ENCODE results near the gene ZAP70. TPM values are rescaled to one million over a fixed set of nuclear protein-coding genes. Genes with fewer than 3 reads are reported as not detected.
"Not testable (repeated sequence)": the region's sequence is repeated elsewhere in the genome, so short reads cannot be mapped to it uniquely, and the experiment has no call there.

Gene ZAP70
- polyA plus RNA-seq = 1 to 10 TPM; 3.9 to 5.0 TPM

GRCh38 chr2:97713296-97714083 lies at the start of gene ZAP70:
Gene ZAP70 (plus strand): TSS chr2:97713576. CDS start chr2:97724037, 10,461 bp downstream.
- no peaks in the 10 kb centered on the region for H3K9me3 ChIP-seq (ENCODE audit: control insufficient read depth in 2 of 2, insufficient read depth in 1 of 2, low read depth in 1 of 2, low read length in 1 of 2)
- H3K4me3 ChIP-seq (ENCODE audit: low read depth in 1 of 2, low read length in 2 of 2) = peak within 1 kb of the TSS in 1 of 2 donors; percentile 22
- no peaks in the 10 kb centered on the region for H3K4me1 ChIP-seq (ENCODE audit: control insufficient read depth in 2 of 2, insufficient read depth in 2 of 2, low read length in 1 of 2)
- H3K27ac ChIP-seq (ENCODE audit: low read depth in 2 of 2, low read length in 1 of 2) = peak within 1 kb of the TSS; percentile 34 to 55
- WGBS, 2 donors = 72 to 74% methylated on average over 21 of the region's 21 CpGs
- H3K27me3 ChIP-seq (ENCODE audit: control insufficient read depth in 1 of 2, insufficient read depth in 2 of 2, low read length in 2 of 2) = no peaks in the 10 kb centered on the region
- H3K36me3 ChIP-seq (ENCODE audit: control insufficient read depth in 2 of 2, insufficient read depth in 2 of 2, low read length in 1 of 2) = no peaks in the 10 kb centered on the region

DNA sequence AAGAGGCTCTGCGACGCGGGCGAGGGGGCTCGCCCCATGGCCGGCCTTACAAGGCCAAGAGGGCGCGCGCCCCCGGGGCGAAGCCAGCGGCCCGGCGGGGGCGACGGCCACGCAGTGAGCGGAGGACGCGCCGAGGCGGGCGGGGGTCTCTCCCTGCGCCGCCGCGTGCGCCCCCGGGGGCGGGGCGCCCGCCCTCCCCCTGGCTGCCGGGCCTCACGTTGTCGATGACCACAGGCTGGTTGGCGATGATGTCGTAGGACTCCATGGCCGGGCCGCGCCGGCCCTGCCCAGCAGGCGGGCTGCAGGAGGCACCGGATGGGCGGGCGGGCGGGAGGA lies 49.8 kb upstream of the ZAP70 start:
- peak overlapping the region; percentile 97 to 98 for H3K27ac ChIP-seq (ENCODE audit: low read depth in 2 of 2, low read length in 1 of 2)
- H3K36me3 ChIP-seq (ENCODE audit: control insufficient read depth in 2 of 2, insufficient read depth in 2 of 2, low read length in 1 of 2) = peaks cover 0 to 10% of the 10 kb centered on the region in 2 donors
- H3K4me3 ChIP-seq (ENCODE audit: low read depth in 1 of 2, low read length in 2 of 2) = peak overlapping the region; percentile 67 to 72
- peaks cover 6 to 12% of the 10 kb centered on the region in 2 donors for H3K4me1 ChIP-seq (ENCODE audit: control insufficient read depth in 2 of 2, insufficient read depth in 2 of 2, low read length in 1 of 2)
- H3K9me3 ChIP-seq (ENCODE audit: control insufficient read depth in 2 of 2, insufficient read depth in 1 of 2, low read depth in 1 of 2, low read length in 1 of 2) = no peaks in the 10 kb centered on the region
- no peaks in the 10 kb centered on the region for H3K27me3 ChIP-seq (ENCODE audit: control insufficient read depth in 1 of 2, insufficient read depth in 2 of 2, low read length in 2 of 2)
- WGBS, 2 donors = 0 to 1% methylated on average over 10 to 46 of the region's 46 CpGs

DNA sequence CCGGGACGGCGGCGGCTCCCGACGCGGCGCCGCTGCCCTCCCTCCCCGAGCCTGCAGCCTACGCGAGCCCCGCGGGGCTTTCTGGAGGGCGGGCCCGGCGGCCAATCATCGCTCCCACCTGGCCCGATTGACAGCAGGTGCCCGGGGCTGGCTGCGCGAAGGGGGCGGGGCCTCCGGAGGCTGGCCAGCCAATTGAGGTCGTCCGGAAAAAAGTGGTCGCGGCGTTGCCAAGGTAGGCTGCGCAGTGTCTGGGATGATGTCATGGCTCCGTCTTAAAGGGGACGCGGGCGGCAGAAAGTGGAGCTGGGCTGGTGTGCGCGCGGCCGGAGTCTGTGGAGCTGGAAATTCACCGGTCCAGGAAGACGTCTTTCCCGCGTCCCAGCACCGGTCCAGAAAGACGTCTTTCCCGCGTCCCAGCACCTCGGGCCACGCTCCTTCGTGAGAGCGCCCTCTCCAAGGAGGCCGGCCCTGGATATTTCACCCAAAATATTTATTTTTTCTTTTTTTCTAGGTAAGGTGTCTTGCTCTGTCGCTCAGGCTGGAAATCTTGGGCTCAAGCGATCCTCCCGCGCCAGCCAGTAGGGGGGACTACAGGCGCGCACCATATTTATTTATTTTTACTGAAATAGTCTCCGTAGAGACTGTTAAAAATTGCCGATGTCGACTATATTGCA lies 49.3 kb upstream of the ZAP70 start, which contains the start of gene ACTR1B:
Gene ACTR1B (minus strand): TSS at position 83 of the 674 bp plus-strand sequence. CDS start 154 bp downstream, outside the sequence.
- peak within 1 kb of the TSS; percentile 67 to 72 for H3K4me3 ChIP-seq (ENCODE audit: low read depth in 1 of 2, low read length in 2 of 2)
- H3K9me3 ChIP-seq (ENCODE audit: control insufficient read depth in 2 of 2, insufficient read depth in 1 of 2, low read depth in 1 of 2, low read length in 1 of 2) = no peaks in the 10 kb centered on the region
- peaks cover 6 to 12% of the 10 kb centered on the region in 2 donors for H3K4me1 ChIP-seq (ENCODE audit: control insufficient read depth in 2 of 2, insufficient read depth in 2 of 2, low read length in 1 of 2)
- WGBS, 2 donors = 0 to 1% methylated on average over 45 to 60 of the region's 60 CpGs
- peaks cover 0 to 7% of the 10 kb centered on the region in 2 donors for H3K36me3 ChIP-seq (ENCODE audit: control insufficient read depth in 2 of 2, insufficient read depth in 2 of 2, low read length in 1 of 2)
- H3K27ac ChIP-seq (ENCODE audit: low read depth in 2 of 2, low read length in 1 of 2) = peak within 1 kb of the TSS; percentile 97 to 98
- H3K27me3 ChIP-seq (ENCODE audit: control insufficient read depth in 1 of 2, insufficient read depth in 2 of 2, low read length in 2 of 2) = no peaks in the 10 kb centered on the region

DNA sequence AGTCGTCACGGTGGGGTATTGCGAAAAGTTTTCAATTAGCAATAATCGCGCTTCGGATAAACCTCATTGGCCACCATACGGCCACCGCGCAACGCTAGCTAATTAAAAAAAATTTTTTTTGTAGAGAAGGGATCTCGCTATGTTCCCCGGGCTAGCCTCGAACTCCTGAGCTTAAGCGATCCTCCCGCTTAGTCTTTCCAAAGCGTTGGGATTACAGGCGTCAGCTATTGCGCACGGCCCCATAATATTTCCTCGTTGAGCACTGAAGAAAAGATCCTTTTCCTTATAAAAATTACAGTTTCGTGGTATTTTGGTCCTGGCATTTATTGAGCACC lies 48.8 kb upstream of the ZAP70 start:
- H3K36me3 ChIP-seq (ENCODE audit: control insufficient read depth in 2 of 2, insufficient read depth in 2 of 2, low read length in 1 of 2) = peaks cover 0 to 5% of the 10 kb centered on the region in 2 donors
- H3K4me1 ChIP-seq (ENCODE audit: control insufficient read depth in 2 of 2, insufficient read depth in 2 of 2, low read length in 1 of 2) = peaks cover 6 to 12% of the 10 kb centered on the region in 2 donors
- H3K27me3 ChIP-seq (ENCODE audit: control insufficient read depth in 1 of 2, insufficient read depth in 2 of 2, low read length in 2 of 2) = no peaks in the 10 kb centered on the region
- peak overlapping the region; percentile 97 to 98 for H3K27ac ChIP-seq (ENCODE audit: low read depth in 2 of 2, low read length in 1 of 2)
- peak overlapping the region; percentile 67 to 72 for H3K4me3 ChIP-seq (ENCODE audit: low read depth in 1 of 2, low read length in 2 of 2)
- WGBS, 2 donors = 6 to 7% methylated on average over 21 of the region's 21 CpGs
- H3K9me3 ChIP-seq (ENCODE audit: control insufficient read depth in 2 of 2, insufficient read depth in 1 of 2, low read depth in 1 of 2, low read length in 1 of 2) = no peaks in the 10 kb centered on the region

DNA sequence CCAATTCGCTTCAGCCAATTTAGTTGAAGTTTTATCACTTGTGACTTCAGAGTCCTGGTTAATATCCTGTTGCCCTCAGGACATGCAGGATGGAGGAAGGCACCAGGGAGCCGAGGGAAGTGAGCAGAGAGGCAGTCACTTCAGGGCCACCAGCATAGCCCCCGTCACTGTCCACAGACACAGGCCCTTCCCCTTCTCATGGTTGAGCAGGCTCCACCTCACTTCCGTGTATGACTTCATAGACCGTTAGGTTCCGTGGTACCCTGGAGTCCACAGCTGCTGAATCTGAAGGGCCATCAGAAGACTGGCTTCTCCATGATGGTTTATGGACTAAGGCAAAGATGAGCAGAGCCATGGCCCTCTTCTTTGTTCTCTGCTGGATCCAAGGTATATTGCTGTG lies 43.9 kb upstream of the ZAP70 start, which contains the start of gene C2orf92:
Gene C2orf92 (plus strand): TSS at position 266 of the 400 bp plus-strand sequence. CDS start 76 bp downstream, at position 342.
- H3K4me1 ChIP-seq (ENCODE audit: control insufficient read depth in 2 of 2, insufficient read depth in 2 of 2, low read length in 1 of 2) = no peaks in the 10 kb centered on the region
- WGBS, 2 donors = 90 to 93% methylated on average over 6 of the region's 6 CpGs

DNA sequence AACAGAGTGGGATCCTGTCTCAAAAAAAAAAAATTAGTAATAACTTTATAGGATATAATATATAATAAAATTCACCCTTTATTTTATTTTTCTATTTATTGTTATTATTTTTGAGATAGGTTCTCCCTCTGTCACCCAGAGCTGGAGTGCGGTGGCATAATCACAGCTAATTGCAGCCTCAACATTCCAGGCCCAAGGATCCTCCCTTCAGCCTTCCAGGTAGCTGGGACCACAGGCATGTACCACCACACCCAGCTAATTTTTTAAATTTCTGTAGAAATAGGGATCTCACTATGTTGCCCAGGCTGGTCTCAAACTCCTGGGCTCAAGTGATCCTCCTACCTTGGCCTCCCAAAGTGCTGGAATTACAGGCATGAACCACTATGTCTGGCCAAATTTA lies 42.9 kb upstream of the ZAP70 start:
- Histone ChIP-seq H3K27me3 (ENCODE audit: control insufficient read depth in 1 of 2, insufficient read depth in 2 of 2, low read length in 2 of 2) (no peaks in the 10 kb centered on the region), H3K27ac (ENCODE audit: low read depth in 2 of 2, low read length in 1 of 2) (no peak overlapping the region), H3K36me3 (ENCODE audit: control insufficient read depth in 2 of 2, insufficient read depth in 2 of 2, low read length in 1 of 2) (peaks cover 3 to 4% of the 10 kb centered on the region in 2 donors), H3K9me3 (ENCODE audit: control insufficient read depth in 2 of 2, insufficient read depth in 1 of 2, low read depth in 1 of 2, low read length in 1 of 2) (no peaks in the 10 kb centered on the region), H3K4me3 (ENCODE audit: low read depth in 1 of 2, low read length in 2 of 2) (no peak overlapping the region), H3K4me1 (ENCODE audit: control insufficient read depth in 2 of 2, insufficient read depth in 2 of 2, low read length in 1 of 2) (no peaks in the 10 kb centered on the region)
- 96 to 100% methylated on average over 1 of the region's 1 CpG for WGBS, 2 donors

More for the DNA sequence above, 43.9 kb upstream of the ZAP70 start, which contains the start of gene C2orf92:
- no peaks in the 10 kb centered on the region for H3K9me3 ChIP-seq (ENCODE audit: control insufficient read depth in 2 of 2, insufficient read depth in 1 of 2, low read depth in 1 of 2, low read length in 1 of 2)
- no peak within 1 kb of the TSS for H3K4me3 ChIP-seq (ENCODE audit: low read depth in 1 of 2, low read length in 2 of 2)
- H3K36me3 ChIP-seq (ENCODE audit: control insufficient read depth in 2 of 2, insufficient read depth in 2 of 2, low read length in 1 of 2) = peaks cover 0 to 4% of the 10 kb centered on the region in 2 donors
- H3K27ac ChIP-seq (ENCODE audit: low read depth in 2 of 2, low read length in 1 of 2) = no peak within 1 kb of the TSS
- H3K27me3 ChIP-seq (ENCODE audit: control insufficient read depth in 1 of 2, insufficient read depth in 2 of 2, low read length in 2 of 2) = no peaks in the 10 kb centered on the region

- 93 to 94% methylated on average over 7 of the region's 7 CpGs for WGBS, 2 donors
- Histone ChIP-seq H3K4me1 (ENCODE audit: control insufficient read depth in 2 of 2, insufficient read depth in 2 of 2, low read length in 1 of 2) (no peaks in the 10 kb centered on the region), H3K9me3 (ENCODE audit: control insufficient read depth in 2 of 2, insufficient read depth in 1 of 2, low read depth in 1 of 2, low read length in 1 of 2) (no peaks in the 10 kb centered on the region), H3K27ac (ENCODE audit: low read depth in 2 of 2, low read length in 1 of 2) (no peak overlapping the region), H3K36me3 (ENCODE audit: control insufficient read depth in 2 of 2, insufficient read depth in 2 of 2, low read length in 1 of 2) (peaks cover 3 to 4% of the 10 kb centered on the region in 2 donors), H3K4me3 (ENCODE audit: low read depth in 1 of 2, low read length in 2 of 2) (no peak overlapping the region), H3K27me3 (ENCODE audit: control insufficient read depth in 1 of 2, insufficient read depth in 2 of 2, low read length in 2 of 2) (no peaks in the 10 kb centered on the region)
These were observed 41.9 kb upstream of the ZAP70 start for GRCh38 chr2:97671526-97671925.

GRCh38 chr2:97672606-97673140 lies 40.7 kb upstream of the ZAP70 start:
- not testable (repeated sequence) for H3K27ac ChIP-seq (ENCODE audit: low read depth in 2 of 2, low read length in 1 of 2); H3K4me1 ChIP-seq (ENCODE audit: control insufficient read depth in 2 of 2, insufficient read depth in 2 of 2, low read length in 1 of 2); H3K36me3 ChIP-seq (ENCODE audit: control insufficient read depth in 2 of 2, insufficient read depth in 2 of 2, low read length in 1 of 2); H3K9me3 ChIP-seq (ENCODE audit: control insufficient read depth in 2 of 2, insufficient read depth in 1 of 2, low read depth in 1 of 2, low read length in 1 of 2); H3K4me3 ChIP-seq (ENCODE audit: low read depth in 1 of 2, low read length in 2 of 2); H3K27me3 ChIP-seq (ENCODE audit: control insufficient read depth in 1 of 2, insufficient read depth in 2 of 2, low read length in 2 of 2)
- WGBS, 2 donors = 88 to 92% methylated on average over 6 of the region's 6 CpGs

- no peaks in the 10 kb centered on the region for H3K27me3 ChIP-seq (ENCODE audit: control insufficient read depth in 1 of 2, insufficient read depth in 2 of 2, low read length in 2 of 2)
- no peak overlapping the region for H3K4me3 ChIP-seq (ENCODE audit: low read depth in 1 of 2, low read length in 2 of 2)
- H3K9me3 ChIP-seq (ENCODE audit: control insufficient read depth in 2 of 2, insufficient read depth in 1 of 2, low read depth in 1 of 2, low read length in 1 of 2) = no peaks in the 10 kb centered on the region
- H3K36me3 ChIP-seq (ENCODE audit: control insufficient read depth in 2 of 2, insufficient read depth in 2 of 2, low read length in 1 of 2) = peaks cover 3 to 4% of the 10 kb centered on the region in 2 donors
- WGBS, 2 donors = 86 to 87% methylated on average over 9 of the region's 9 CpGs
- H3K4me1 ChIP-seq (ENCODE audit: control insufficient read depth in 2 of 2, insufficient read depth in 2 of 2, low read length in 1 of 2) = no peaks in the 10 kb centered on the region
- no peak overlapping the region for H3K27ac ChIP-seq (ENCODE audit: low read depth in 2 of 2, low read length in 1 of 2)
These were observed 40.0 kb upstream of the ZAP70 start for GRCh38 chr2:97673182-97673914.
